ENCODE results near the gene SUN3. TPM values are rescaled to one million over a fixed set of nuclear protein-coding genes. Genes with fewer than 3 reads are reported as not detected.

Gene SUN3
- total and polyA plus RNA-seq, 5 donors from 2014 or later: not detected

- H3K27me3 ChIP-seq (ENCODE audit: control insufficient read depth, insufficient read depth, low read length): peaks cover 21% of the 10 kb centered on the region
- H3K4me1 ChIP-seq (ENCODE audit: control insufficient read depth, insufficient read depth, low read length, poor library complexity, severe bottlenecking): no peaks in the 10 kb centered on the region
- H3K9me3 ChIP-seq (ENCODE audit: control insufficient read depth in 2 of 2, low read length in 2 of 2): peaks cover 12 to 19% of the 10 kb centered on the region in 2 experiments
- no peak overlapping the region for H3K27ac Mint-ChIP-seq
- no peak for ATAC-seq (ENCODE audit: low read depth in 2 of 2)
- H3K4me3 Mint-ChIP-seq: no peak overlapping the region
- H3K27ac ChIP-seq (ENCODE audit: insufficient read depth, low read length, poor library complexity, severe bottlenecking): no peak overlapping the region
- no peaks in the 10 kb centered on the region for H3K4me1 Mint-ChIP-seq
- H3K36me3 Mint-ChIP-seq: peaks cover 4% of the 10 kb centered on the region
- H3K4me3 ChIP-seq (ENCODE audit: low read depth, low read length): no peak overlapping the region
- peaks cover 0 to 26% (median 9%) of the 10 kb centered on the region in 7 donors for H3K9me3 Mint-ChIP-seq
- H3K36me3 ChIP-seq (ENCODE audit: control insufficient read depth, insufficient read depth, low read length): no peaks in the 10 kb centered on the region
- DNase-seq: no peak
- peaks cover 45% of the 10 kb centered on the region for H3K27me3 Mint-ChIP-seq
These were observed 3.3 kb downstream of the SUN3 start for GRCh38 chr7:48025624-48026023.

GRCh38 chr7:48017674-48018073, 11.2 kb downstream of the SUN3 start:
- no peak for DNase-seq
- Mint-ChIP-seq H3K27me3 (peaks cover 34% of the 10 kb centered on the region), H3K4me3 (no peak overlapping the region), H3K4me1 (no peaks in the 10 kb centered on the region), H3K9me3 (peaks cover 0 to 24% (median 9%) of the 10 kb centered on the region in 7 donors), H3K36me3 (peaks cover 4% of the 10 kb centered on the region), H3K27ac (no peak overlapping the region)
- H3K36me3 ChIP-seq (ENCODE audit: control insufficient read depth, insufficient read depth, low read length): no peaks in the 10 kb centered on the region
- ATAC-seq (ENCODE audit: low read depth in 2 of 2): no peak
- peaks cover 0 to 2% of the 10 kb centered on the region in 2 experiments for H3K9me3 ChIP-seq (ENCODE audit: control insufficient read depth in 2 of 2, low read length in 2 of 2)
- peaks cover 13% of the 10 kb centered on the region for H3K27me3 ChIP-seq (ENCODE audit: control insufficient read depth, insufficient read depth, low read length)
- no peak overlapping the region for H3K27ac ChIP-seq (ENCODE audit: insufficient read depth, low read length, poor library complexity, severe bottlenecking)
- H3K4me1 ChIP-seq (ENCODE audit: control insufficient read depth, insufficient read depth, low read length, poor library complexity, severe bottlenecking): no peaks in the 10 kb centered on the region
- no peak overlapping the region for H3K4me3 ChIP-seq (ENCODE audit: low read depth, low read length)

GRCh38 chr7:48016641-48017040, 12.3 kb downstream of the SUN3 start:
- peaks cover 13% of the 10 kb centered on the region for H3K27me3 ChIP-seq (ENCODE audit: control insufficient read depth, insufficient read depth, low read length)
- H3K4me1 ChIP-seq (ENCODE audit: control insufficient read depth, insufficient read depth, low read length, poor library complexity, severe bottlenecking): no peaks in the 10 kb centered on the region
- peaks cover 34% of the 10 kb centered on the region for H3K27me3 Mint-ChIP-seq
- H3K4me1 Mint-ChIP-seq: no peaks in the 10 kb centered on the region
- no peak overlapping the region for H3K4me3 ChIP-seq (ENCODE audit: low read depth, low read length)
- H3K27ac Mint-ChIP-seq: no peak overlapping the region
- no peak overlapping the region for H3K4me3 Mint-ChIP-seq
- DNase-seq (no peak), ATAC-seq (ENCODE audit: low read depth in 2 of 2) (no peak)
- no peak overlapping the region for H3K27ac ChIP-seq (ENCODE audit: insufficient read depth, low read length, poor library complexity, severe bottlenecking)
- peaks cover 0 to 2% of the 10 kb centered on the region in 2 experiments for H3K9me3 ChIP-seq (ENCODE audit: control insufficient read depth in 2 of 2, low read length in 2 of 2)
- no peaks in the 10 kb centered on the region for H3K36me3 ChIP-seq (ENCODE audit: control insufficient read depth, insufficient read depth, low read length)
- peaks cover 0 to 20% (median 9%) of the 10 kb centered on the region in 7 donors for H3K9me3 Mint-ChIP-seq
- no peaks in the 10 kb centered on the region for H3K36me3 Mint-ChIP-seq

GRCh38 chr7:48011951-48012350, 17.0 kb downstream of the SUN3 start:
- ATAC-seq (ENCODE audit: low read depth in 2 of 2): no peak
- Histone ChIP-seq H3K36me3 (ENCODE audit: control insufficient read depth, insufficient read depth, low read length) (no peaks in the 10 kb centered on the region), H3K27ac (ENCODE audit: insufficient read depth, low read length, poor library complexity, severe bottlenecking) (no peak overlapping the region), H3K4me1 (ENCODE audit: control insufficient read depth, insufficient read depth, low read length, poor library complexity, severe bottlenecking) (no peaks in the 10 kb centered on the region), H3K9me3 (ENCODE audit: control insufficient read depth in 2 of 2, low read length in 2 of 2) (no peaks in the 10 kb centered on the region), H3K4me3 (ENCODE audit: low read depth, low read length) (no peak overlapping the region), H3K27me3 (ENCODE audit: control insufficient read depth, insufficient read depth, low read length) (peaks cover 4% of the 10 kb centered on the region)
- no peak overlapping the region for H3K27ac Mint-ChIP-seq
- H3K36me3 Mint-ChIP-seq: no peaks in the 10 kb centered on the region
- H3K27me3 Mint-ChIP-seq: peaks cover 7% of the 10 kb centered on the region
- H3K9me3 Mint-ChIP-seq: peaks cover 0 to 2% (median 0%) of the 10 kb centered on the region in 7 donors
- no peak overlapping the region for H3K4me3 Mint-ChIP-seq
- no peaks in the 10 kb centered on the region for H3K4me1 Mint-ChIP-seq
- no peak for DNase-seq

GRCh38 chr7:48011323-48011722, 17.6 kb downstream of the SUN3 start:
- Histone ChIP-seq H3K27me3 (ENCODE audit: control insufficient read depth, insufficient read depth, low read length) (peaks cover 1% of the 10 kb centered on the region), H3K4me3 (ENCODE audit: low read depth, low read length) (no peak overlapping the region), H3K4me1 (ENCODE audit: control insufficient read depth, insufficient read depth, low read length, poor library complexity, severe bottlenecking) (no peaks in the 10 kb centered on the region), H3K36me3 (ENCODE audit: control insufficient read depth, insufficient read depth, low read length) (no peaks in the 10 kb centered on the region), H3K27ac (ENCODE audit: insufficient read depth, low read length, poor library complexity, severe bottlenecking) (no peak overlapping the region), H3K9me3 (ENCODE audit: control insufficient read depth in 2 of 2, low read length in 2 of 2) (no peaks in the 10 kb centered on the region)
- Mint-ChIP-seq H3K27ac (no peak overlapping the region), H3K36me3 (no peaks in the 10 kb centered on the region), H3K4me1 (no peaks in the 10 kb centered on the region), H3K27me3 (peaks cover 2% of the 10 kb centered on the region), H3K9me3 (peaks cover 0 to 2% (median 0%) of the 10 kb centered on the region in 7 donors), H3K4me3 (no peak overlapping the region)
- ATAC-seq (ENCODE audit: low read depth in 2 of 2): no peak
- no peak for DNase-seq

- Histone ChIP-seq H3K27me3 (ENCODE audit: control insufficient read depth, insufficient read depth, low read length) (peaks cover 3% of the 10 kb centered on the region), H3K9me3 (ENCODE audit: control insufficient read depth in 2 of 2, low read length in 2 of 2) (no peaks in the 10 kb centered on the region), H3K4me3 (ENCODE audit: low read depth, low read length) (no peak overlapping the region), H3K27ac (ENCODE audit: insufficient read depth, low read length, poor library complexity, severe bottlenecking) (no peak overlapping the region), H3K36me3 (ENCODE audit: control insufficient read depth, insufficient read depth, low read length) (no peaks in the 10 kb centered on the region), H3K4me1 (ENCODE audit: control insufficient read depth, insufficient read depth, low read length, poor library complexity, severe bottlenecking) (no peaks in the 10 kb centered on the region)
- H3K27ac Mint-ChIP-seq: no peak overlapping the region
- H3K4me3 Mint-ChIP-seq: no peak overlapping the region
- H3K27me3 Mint-ChIP-seq: peaks cover 5% of the 10 kb centered on the region
- no peak for DNase-seq
- ATAC-seq (ENCODE audit: low read depth in 2 of 2): no peak
- H3K4me1 Mint-ChIP-seq: no peaks in the 10 kb centered on the region
- no peaks in the 10 kb centered on the region for H3K36me3 Mint-ChIP-seq
- H3K9me3 Mint-ChIP-seq: peaks cover 0 to 2% (median 0%) of the 10 kb centered on the region in 7 donors
These were observed 19.0 kb downstream of the SUN3 start for GRCh38 chr7:48009954-48010353.

GRCh38 chr7:48009257-48009656, 19.6 kb downstream of the SUN3 start:
- Mint-ChIP-seq H3K27me3 (peaks cover 6% of the 10 kb centered on the region), H3K9me3 (peaks cover 0 to 2% (median 0%) of the 10 kb centered on the region in 7 donors), H3K4me1 (no peaks in the 10 kb centered on the region), H3K36me3 (no peaks in the 10 kb centered on the region), H3K4me3 (no peak overlapping the region), H3K27ac (no peak overlapping the region)
- no peak overlapping the region for H3K4me3 ChIP-seq (ENCODE audit: low read depth, low read length)
- no peaks in the 10 kb centered on the region for H3K4me1 ChIP-seq (ENCODE audit: control insufficient read depth, insufficient read depth, low read length, poor library complexity, severe bottlenecking)
- no peaks in the 10 kb centered on the region for H3K9me3 ChIP-seq (ENCODE audit: control insufficient read depth in 2 of 2, low read length in 2 of 2)
- DNase-seq (no peak), ATAC-seq (ENCODE audit: low read depth in 2 of 2) (no peak)
- H3K27ac ChIP-seq (ENCODE audit: insufficient read depth, low read length, poor library complexity, severe bottlenecking): no peak overlapping the region
- peaks cover 3% of the 10 kb centered on the region for H3K27me3 ChIP-seq (ENCODE audit: control insufficient read depth, insufficient read depth, low read length)
- no peaks in the 10 kb centered on the region for H3K36me3 ChIP-seq (ENCODE audit: control insufficient read depth, insufficient read depth, low read length)

- DNase-seq (no peak), ATAC-seq (ENCODE audit: low read depth in 2 of 2) (no peak)
- H3K4me1 ChIP-seq (ENCODE audit: control insufficient read depth, insufficient read depth, low read length, poor library complexity, severe bottlenecking): no peaks in the 10 kb centered on the region
- Mint-ChIP-seq H3K36me3 (no peaks in the 10 kb centered on the region), H3K27ac (no peak overlapping the region), H3K4me1 (no peaks in the 10 kb centered on the region), H3K4me3 (no peak overlapping the region), H3K9me3 (peaks cover 0 to 6% (median 0%) of the 10 kb centered on the region in 7 donors), H3K27me3 (peaks cover 14% of the 10 kb centered on the region)
- H3K27me3 ChIP-seq (ENCODE audit: control insufficient read depth, insufficient read depth, low read length): peaks cover 6% of the 10 kb centered on the region
- H3K36me3 ChIP-seq (ENCODE audit: control insufficient read depth, insufficient read depth, low read length): no peaks in the 10 kb centered on the region
- H3K9me3 ChIP-seq (ENCODE audit: control insufficient read depth in 2 of 2, low read length in 2 of 2): no peaks in the 10 kb centered on the region
- no peak overlapping the region for H3K27ac ChIP-seq (ENCODE audit: insufficient read depth, low read length, poor library complexity, severe bottlenecking)
- H3K4me3 ChIP-seq (ENCODE audit: low read depth, low read length): no peak overlapping the region
These were observed 22.0 kb downstream of the SUN3 start for GRCh38 chr7:48006866-48007265.
